Activated effector memory CD4-positive, alpha-beta T cell treated with Interleukin-2 at 50 U/mL for 16 hours (primary cell): Measurements from ENCODE around the gene BCL10.

Source experiments
- DNase-seq: peaks from one replicate; pipeline ENCODE4 v3.0.0-alpha.2; 2020

The BCL10 gene

GRCh38 chr1:85219853-85220610 lies 56.4 kb downstream of the BCL10 start:
- no peak for DNase-seq

- no peak for DNase-seq
These were observed 59.7 kb downstream of the BCL10 start for GRCh38 chr1:85216697-85217096.
